ENCODE data around the gene FCER1A.

- TF ChIP-seq YY1 (IDR thresholded peaks at IDR 0.05; ENCODE audit: insufficient read depth, insufficient read length) (no peak), ZNF274 (IDR thresholded peaks at IDR 0.05; ENCODE audit: low read depth, low read length) (no peak), SUZ12 (IDR thresholded peaks at IDR 0.05; ENCODE audit: extremely low read depth, insufficient read depth, insufficient read length) (no peak)
Observed at GRCh38 chr1:159289060-159289459, 13.1 kb upstream of the FCER1A start.
